GM23248 (cell line): Measurements from ENCODE around the gene TFEC.

Experiments
- EZH2 ChIP-seq: fragments of 200-600 bp; sonication (generic); IDR thresholded peaks from 2 replicates; pipeline ENCODE4 v1.6.1; 2018; ENCODE audit warnings: antibody characterized with exemption, mild to moderate bottlenecking; ENCODE audit not compliant: insufficient read depth, poor library complexity, severe bottlenecking
- EZH2phosphoT487 ChIP-seq: fragments of 200-600 bp; sonication (generic); IDR thresholded peaks from 2 replicates; pipeline ENCODE4 v1.6.1; 2018; ENCODE audit warnings: antibody characterized with exemption, moderate library complexity, mild to moderate bottlenecking, low read depth; ENCODE audit not compliant: insufficient read depth

- TF ChIP-seq EZH2: no peak
- TF ChIP-seq EZH2phosphoT487: no peak
Observed at GRCh38 chr7:115965796-115966475, 64.6 kb downstream of the TFEC start.
